Measurements from ENCODE around the gene SLC7A9. TPM values are rescaled to one million over a fixed set of nuclear protein-coding genes. Genes with fewer than 3 reads are reported as not detected.

SLC7A9 gene
- total RNA-seq, 2 donors from 2014 or later, result not detected

GRCh38 chr19:32908641-32909190 lies 39.1 kb upstream of the SLC7A9 start:
- 91 to 96% methylated on average over 7 of the region's 7 CpGs for WGBS, 2 donors
- Histone ChIP-seq H3K4me1 (no peaks in the 10 kb centered on the region), H3K27me3 (no peaks in the 10 kb centered on the region), H3K9me3 (no peaks in the 10 kb centered on the region), H3K36me3 (replicated peaks in 1 of 2; ENCODE audit: insufficient read depth in 1 of 2, low read depth in 2 of 2) (peaks cover 2 to 4% of the 10 kb centered on the region in 2 donors), H3K4me3 (no peak overlapping the region), H3K27ac (no peak overlapping the region)
- no peak for DNase-seq
- TF ChIP-seq CTCF (IDR thresholded peaks at IDR 0.05) (no peak), POLR2A (IDR thresholded peaks at IDR 0.05) (no peak)
- intact Hi-C loops (cut with DNase I), result no loop called here
- ATAC-seq, result no peak

- Histone ChIP-seq H3K27ac (no peak overlapping the region), H3K36me3 (replicated peaks in 1 of 2; ENCODE audit: insufficient read depth in 1 of 2, low read depth in 2 of 2) (no peaks in the 10 kb centered on the region), H3K9me3 (no peaks in the 10 kb centered on the region), H3K27me3 (no peaks in the 10 kb centered on the region), H3K4me1 (no peaks in the 10 kb centered on the region), H3K4me3 (no peak overlapping the region)
- WGBS, 2 donors, result 85 to 95% methylated on average over 7 of the region's 7 CpGs
- DNase-seq (no peak), ATAC-seq (no peak)
- intact Hi-C loops (cut with DNase I), result no loop called here
- TF ChIP-seq CTCF (IDR thresholded peaks at IDR 0.05), result no peak
Measured at GRCh38 chr19:32902448-32902847, 32.9 kb upstream of the SLC7A9 start.

- ATAC-seq (no peak), DNase-seq (no peak)
- H3K36me3 ChIP-seq (replicated peaks in 1 of 2; ENCODE audit: insufficient read depth in 1 of 2, low read depth in 2 of 2), result no peaks in the 10 kb centered on the region
- no peaks in the 10 kb centered on the region for H3K9me3 ChIP-seq
- H3K4me1 ChIP-seq, result no peaks in the 10 kb centered on the region
- intact Hi-C loops (cut with DNase I), result no loop called here
- no peak overlapping the region for H3K27ac ChIP-seq
- TF ChIP-seq CTCF (IDR thresholded peaks at IDR 0.05), result no peak
- no peak for TF ChIP-seq POLR2A (IDR thresholded peaks at IDR 0.05)
- H3K27me3 ChIP-seq, result no peaks in the 10 kb centered on the region
- 76 to 83% methylated on average over 2 to 5 of the region's 5 CpGs for WGBS, 2 donors
- H3K4me3 ChIP-seq, result no peak overlapping the region
Measured at GRCh38 chr19:32901504-32902161, 32.1 kb upstream of the SLC7A9 start.

- Histone ChIP-seq H3K36me3 (replicated peaks in 1 of 2; ENCODE audit: insufficient read depth in 1 of 2, low read depth in 2 of 2) (no peaks in the 10 kb centered on the region), H3K4me3 (no peak overlapping the region), H3K9me3 (peaks cover 0 to 5% (median 0%) of the 10 kb centered on the region in 3 donors), H3K27me3 (no peaks in the 10 kb centered on the region), H3K27ac (no peak overlapping the region), H3K4me1 (no peaks in the 10 kb centered on the region)
- intact Hi-C loops (cut with DNase I), result no loop called here
- no peak for DNase-seq
- ATAC-seq, result no peak
- 91 to 100% methylated on average over 1 of the region's 1 CpG for WGBS, 2 donors
- TF ChIP-seq CTCF (IDR thresholded peaks at IDR 0.05), result no peak
- TF ChIP-seq POLR2A (IDR thresholded peaks at IDR 0.05), result no peak
Measured at GRCh38 chr19:32896516-32897214, 27.1 kb upstream of the SLC7A9 start.
